ENCODE data around the gene DPYSL3.

DPYSL3 gene

GRCh38 chr5:147467973-147468508 is 41.8 kb downstream of the DPYSL3 start:
- DNase-seq, result no peak

GRCh38 chr5:147466360-147466980 is 43.4 kb downstream of the DPYSL3 start:
- no peak for DNase-seq

GRCh38 chr5:147465747-147466146 is 44.1 kb downstream of the DPYSL3 start:
- DNase-seq, result no peak

- peak; percentile 60 for DNase-seq
Observed at GRCh38 chr5:147464211-147464610, 45.7 kb downstream of the DPYSL3 start.

- no peak for DNase-seq
Observed at GRCh38 chr5:147461915-147462314, 48.0 kb downstream of the DPYSL3 start.

- DNase-seq, result no peak
Observed at GRCh38 chr5:147460380-147460779, 49.5 kb downstream of the DPYSL3 start.

GRCh38 chr5:147458581-147458980 is 51.3 kb downstream of the DPYSL3 start:
- no peak for DNase-seq

GRCh38 chr5:147455822-147456450 is 53.9 kb downstream of the DPYSL3 start:
- DNase-seq, result no peak

GRCh38 chr5:147454996-147455677 is 54.7 kb downstream of the DPYSL3 start:
- DNase-seq, result no peak

GRCh38 chr5:147453875-147454814 is 55.7 kb downstream of the DPYSL3 start:
- peak; percentile 87 for DNase-seq

- peak; percentile 88 for DNase-seq
Observed at GRCh38 chr5:147452165-147452811, 57.6 kb downstream of the DPYSL3 start.

- DNase-seq, result no peak
Observed at GRCh38 chr5:147451193-147451592, 58.7 kb downstream of the DPYSL3 start.

- no peak for DNase-seq
Observed at GRCh38 chr5:147450606-147451005, 59.3 kb downstream of the DPYSL3 start.

- no peak for DNase-seq
Observed at GRCh38 chr5:147448766-147449165, 61.1 kb downstream of the DPYSL3 start.

GRCh38 chr5:147446523-147446922 is 63.3 kb downstream of the DPYSL3 start:
- DNase-seq, result no peak

- DNase-seq, result no peak
Observed at GRCh38 chr5:147445917-147446316, 64.0 kb downstream of the DPYSL3 start.

- no peak for DNase-seq
Observed at GRCh38 chr5:147445090-147445489, 64.8 kb downstream of the DPYSL3 start.

- DNase-seq, result no peak
Observed at GRCh38 chr5:147442224-147442623, 67.6 kb downstream of the DPYSL3 start.

- DNase-seq, result no peak
Observed at GRCh38 chr5:147441191-147441695, 68.6 kb downstream of the DPYSL3 start.

GRCh38 chr5:147439254-147439653 is 70.6 kb downstream of the DPYSL3 start:
- no peak for DNase-seq

GRCh38 chr5:147437161-147437596 is 72.7 kb downstream of the DPYSL3 start:
- DNase-seq, result no peak

GRCh38 chr5:147436596-147436995 is 73.3 kb downstream of the DPYSL3 start:
- no peak for DNase-seq

All from NCI-H748 treated with DMSO at 0.1 percent for 48 hours (cell line).